Measurements from ENCODE around the gene CCL22. TPM values are rescaled to one million over a fixed set of nuclear protein-coding genes. Genes with fewer than 3 reads are reported as not detected.

Gene CCL22
- polyA plus RNA-seq, 1 donor from 2014 or later, result not detected

DNA sequence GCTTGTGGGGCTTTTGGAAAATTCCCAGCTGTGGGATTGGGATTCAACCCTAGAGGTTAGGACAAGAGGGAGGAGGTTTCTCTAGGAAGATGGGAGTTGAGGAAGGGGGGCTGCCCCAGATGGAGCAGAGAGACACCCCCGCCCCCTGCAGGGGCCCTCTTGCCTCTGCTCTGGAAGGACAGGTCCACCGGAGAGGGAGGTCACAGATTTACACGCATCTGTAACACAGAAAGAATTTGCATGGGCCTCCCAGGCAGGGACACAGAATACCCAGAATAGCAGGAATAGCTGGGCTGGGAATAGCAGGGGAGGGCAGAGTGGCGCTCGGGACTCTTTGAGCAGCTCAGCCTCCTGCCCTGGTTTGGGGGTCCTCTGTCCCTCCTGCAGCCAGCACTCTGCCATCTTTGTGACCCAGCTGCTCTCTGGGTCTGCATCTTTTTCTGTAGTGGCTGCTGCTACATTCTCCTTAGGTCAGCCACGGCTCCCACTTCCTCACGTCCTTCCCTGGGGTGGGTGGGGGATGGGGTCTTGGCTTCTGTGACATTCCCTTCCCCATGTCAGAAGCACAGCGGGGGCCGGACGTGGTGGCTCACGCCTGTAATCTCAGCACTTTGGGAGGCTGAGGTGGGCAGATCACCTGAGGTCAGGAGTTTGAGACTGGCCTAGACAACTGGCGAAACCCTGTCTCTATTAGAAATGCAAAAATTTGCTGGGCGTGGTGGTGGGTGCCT lies 40.2 kb upstream of the CCL22 start:
- Histone ChIP-seq H3K4me3 (ENCODE audit: low read length) (no peak overlapping the region), H3F3A (ENCODE audit: insufficient read depth, low read length, poor library complexity, severe bottlenecking) (no peaks in the 10 kb centered on the region), H3K79me2 (replicated peaks; ENCODE audit: insufficient read depth, low read length) (no peaks in the 10 kb centered on the region), H3K4me2 (ENCODE audit: low read length) (no peak overlapping the region), H3K9me2 (ENCODE audit: insufficient read depth, low read length) (no peaks in the 10 kb centered on the region), H3K27me3 (ENCODE audit: insufficient read depth, low read depth, low read length) (no peaks in the 10 kb centered on the region), H3K36me3 (ENCODE audit: insufficient read depth, low read length) (no peaks in the 10 kb centered on the region), H4K20me1 (ENCODE audit: insufficient read depth) (no peaks in the 10 kb centered on the region), H3K9me3 (ENCODE audit: low read length) (no peaks in the 10 kb centered on the region), H2AFZ (ENCODE audit: low read depth, low read length) (no peak overlapping the region), H3K27ac (ENCODE audit: low read length) (no peak overlapping the region), H3K9ac (ENCODE audit: low read length) (no peak overlapping the region)
- TF ChIP-seq, protein P1, sequence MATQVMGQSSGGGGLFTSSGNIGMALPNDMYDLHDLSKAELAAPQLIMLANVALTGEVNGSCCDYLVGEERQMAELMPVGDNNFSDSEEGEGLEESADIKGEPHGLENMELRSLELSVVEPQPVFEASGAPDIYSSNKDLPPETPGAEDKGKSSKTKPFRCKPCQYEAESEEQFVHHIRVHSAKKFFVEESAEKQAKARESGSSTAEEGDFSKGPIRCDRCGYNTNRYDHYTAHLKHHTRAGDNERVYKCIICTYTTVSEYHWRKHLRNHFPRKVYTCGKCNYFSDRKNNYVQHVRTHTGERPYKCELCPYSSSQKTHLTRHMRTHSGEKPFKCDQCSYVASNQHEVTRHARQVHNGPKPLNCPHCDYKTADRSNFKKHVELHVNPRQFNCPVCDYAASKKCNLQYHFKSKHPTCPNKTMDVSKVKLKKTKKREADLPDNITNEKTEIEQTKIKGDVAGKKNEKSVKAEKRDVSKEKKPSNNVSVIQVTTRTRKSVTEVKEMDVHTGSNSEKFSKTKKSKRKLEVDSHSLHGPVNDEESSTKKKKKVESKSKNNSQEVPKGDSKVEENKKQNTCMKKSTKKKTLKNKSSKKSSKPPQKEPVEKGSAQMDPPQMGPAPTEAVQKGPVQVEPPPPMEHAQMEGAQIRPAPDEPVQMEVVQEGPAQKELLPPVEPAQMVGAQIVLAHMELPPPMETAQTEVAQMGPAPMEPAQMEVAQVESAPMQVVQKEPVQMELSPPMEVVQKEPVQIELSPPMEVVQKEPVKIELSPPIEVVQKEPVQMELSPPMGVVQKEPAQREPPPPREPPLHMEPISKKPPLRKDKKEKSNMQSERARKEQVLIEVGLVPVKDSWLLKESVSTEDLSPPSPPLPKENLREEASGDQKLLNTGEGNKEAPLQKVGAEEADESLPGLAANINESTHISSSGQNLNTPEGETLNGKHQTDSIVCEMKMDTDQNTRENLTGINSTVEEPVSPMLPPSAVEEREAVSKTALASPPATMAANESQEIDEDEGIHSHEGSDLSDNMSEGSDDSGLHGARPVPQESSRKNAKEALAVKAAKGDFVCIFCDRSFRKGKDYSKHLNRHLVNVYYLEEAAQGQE (IDR thresholded peaks at IDR 0.05; ENCODE audit: borderline replicate concordance), result no peak
- TF ChIP-seq EZH2 (IDR thresholded peaks at IDR 0.05; ENCODE audit: borderline replicate concordance, insufficient read depth, low read length, poor library complexity, severe bottlenecking) (no peak), POLR2AphosphoS5 (IDR thresholded peaks at IDR 0.05) (no peak), RAD21 (conservative IDR thresholded peaks at IDR 0.05) (no peak), MXI1 (conservative IDR thresholded peaks at IDR 0.05; ENCODE audit: poor library complexity, severe bottlenecking) (no peak), EP300 (conservative IDR thresholded peaks at IDR 0.05; ENCODE audit: poor library complexity, severe bottlenecking) (no peak), SMC3 (conservative IDR thresholded peaks at IDR 0.05; ENCODE audit: poor library complexity) (no peak), TAF1 (IDR thresholded peaks at IDR 0.05; ENCODE audit: low read depth) (no peak)
- TF ChIP-seq, protein P2, sequence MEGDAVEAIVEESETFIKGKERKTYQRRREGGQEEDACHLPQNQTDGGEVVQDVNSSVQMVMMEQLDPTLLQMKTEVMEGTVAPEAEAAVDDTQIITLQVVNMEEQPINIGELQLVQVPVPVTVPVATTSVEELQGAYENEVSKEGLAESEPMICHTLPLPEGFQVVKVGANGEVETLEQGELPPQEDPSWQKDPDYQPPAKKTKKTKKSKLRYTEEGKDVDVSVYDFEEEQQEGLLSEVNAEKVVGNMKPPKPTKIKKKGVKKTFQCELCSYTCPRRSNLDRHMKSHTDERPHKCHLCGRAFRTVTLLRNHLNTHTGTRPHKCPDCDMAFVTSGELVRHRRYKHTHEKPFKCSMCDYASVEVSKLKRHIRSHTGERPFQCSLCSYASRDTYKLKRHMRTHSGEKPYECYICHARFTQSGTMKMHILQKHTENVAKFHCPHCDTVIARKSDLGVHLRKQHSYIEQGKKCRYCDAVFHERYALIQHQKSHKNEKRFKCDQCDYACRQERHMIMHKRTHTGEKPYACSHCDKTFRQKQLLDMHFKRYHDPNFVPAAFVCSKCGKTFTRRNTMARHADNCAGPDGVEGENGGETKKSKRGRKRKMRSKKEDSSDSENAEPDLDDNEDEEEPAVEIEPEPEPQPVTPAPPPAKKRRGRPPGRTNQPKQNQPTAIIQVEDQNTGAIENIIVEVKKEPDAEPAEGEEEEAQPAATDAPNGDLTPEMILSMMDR (IDR thresholded peaks at IDR 0.05; ENCODE audit: poor library complexity, severe bottlenecking), result no peak

DNA sequence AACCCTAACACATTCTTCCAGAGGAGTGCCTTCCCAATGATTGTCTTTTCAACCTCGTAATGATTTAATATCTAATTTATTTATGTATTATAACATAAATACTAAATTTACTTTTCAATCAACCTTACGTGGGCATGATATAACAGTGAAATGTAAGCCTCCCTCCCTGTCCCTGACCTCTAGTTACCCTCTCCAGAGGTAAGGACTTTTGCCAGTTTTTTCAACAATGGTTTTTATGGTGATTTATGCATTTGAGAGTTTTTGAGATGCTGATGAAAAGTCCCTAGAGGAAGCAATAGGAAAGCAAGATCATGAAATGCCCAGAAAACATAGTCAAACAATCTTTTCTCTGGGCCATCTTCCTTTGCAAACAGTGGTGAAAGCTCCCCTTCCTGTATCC lies 38.9 kb upstream of the CCL22 start:
- no peaks in the 10 kb centered on the region for H3F3A ChIP-seq (ENCODE audit: insufficient read depth, low read length, poor library complexity, severe bottlenecking)
- TF ChIP-seq TAF1 (IDR thresholded peaks at IDR 0.05; ENCODE audit: low read depth), result no peak
- TF ChIP-seq, protein P2 (IDR thresholded peaks at IDR 0.05; ENCODE audit: poor library complexity, severe bottlenecking), result no peak
- TF ChIP-seq EZH2 (IDR thresholded peaks at IDR 0.05; ENCODE audit: borderline replicate concordance, insufficient read depth, low read length, poor library complexity, severe bottlenecking), result no peak
- TF ChIP-seq RAD21 (conservative IDR thresholded peaks at IDR 0.05), result no peak
- TF ChIP-seq SMC3 (conservative IDR thresholded peaks at IDR 0.05; ENCODE audit: poor library complexity), result no peak
- TF ChIP-seq MXI1 (conservative IDR thresholded peaks at IDR 0.05; ENCODE audit: poor library complexity, severe bottlenecking), result no peak
- no peak for TF ChIP-seq EP300 (conservative IDR thresholded peaks at IDR 0.05; ENCODE audit: poor library complexity, severe bottlenecking)
- TF ChIP-seq, protein P1 (IDR thresholded peaks at IDR 0.05; ENCODE audit: borderline replicate concordance), result no peak
- TF ChIP-seq POLR2AphosphoS5 (IDR thresholded peaks at IDR 0.05), result no peak
- H3K27ac ChIP-seq (ENCODE audit: low read length), result no peak overlapping the region
- H3K9me2 ChIP-seq (ENCODE audit: insufficient read depth, low read length), result no peaks in the 10 kb centered on the region
- no peak overlapping the region for H3K9ac ChIP-seq (ENCODE audit: low read length)
- H3K9me3 ChIP-seq (ENCODE audit: low read length), result no peaks in the 10 kb centered on the region
- no peak overlapping the region for H3K4me2 ChIP-seq (ENCODE audit: low read length)
- no peaks in the 10 kb centered on the region for H3K27me3 ChIP-seq (ENCODE audit: insufficient read depth, low read depth, low read length)
- H2AFZ ChIP-seq (ENCODE audit: low read depth, low read length), result no peak overlapping the region
- H3K4me3 ChIP-seq (ENCODE audit: low read length), result no peak overlapping the region
- no peaks in the 10 kb centered on the region for H3K79me2 ChIP-seq (replicated peaks; ENCODE audit: insufficient read depth, low read length)
- H4K20me1 ChIP-seq (ENCODE audit: insufficient read depth), result no peaks in the 10 kb centered on the region
- H3K36me3 ChIP-seq (ENCODE audit: insufficient read depth, low read length), result no peaks in the 10 kb centered on the region
